GM12878 (cell line): ENCODE measurements around the gene DIS3L2. TPM values are rescaled to one million over a fixed set of nuclear protein-coding genes. Genes with fewer than 3 reads are reported as not detected.

Source experiments
- BACH1 ChIP-seq: fragments of 450-650 bp; IDR thresholded peaks from 2 replicates; pipeline ENCODE4 v1.6.1; 2017; ENCODE audit warnings: mild to moderate bottlenecking, borderline replicate concordance
- CBFB ChIP-seq: IDR thresholded peaks from 2 replicates; pipeline ENCODE4 v1.6.1; 2016; ENCODE audit warnings: antibody characterized with exemption, low read depth
- CBX5 ChIP-seq: sonication (generic); IDR thresholded peaks from 2 replicates; pipeline ENCODE4 v1.6.1; 2016; ENCODE audit warnings: low read depth, moderate library complexity, mild to moderate bottlenecking, inconsistent platforms
- DPF2 ChIP-seq: fragments of 450-650 bp; IDR thresholded peaks from 2 replicates; pipeline ENCODE4 v1.6.1; 2017; ENCODE audit warnings: mild to moderate bottlenecking
- E2F8 ChIP-seq: fragments of 450-650 bp; IDR thresholded peaks from 2 replicates; pipeline ENCODE4 v1.6.1; 2018; ENCODE audit warnings: mild to moderate bottlenecking, low read depth, moderate library complexity; ENCODE audit not compliant: partially characterized antibody
- GATAD2B ChIP-seq: fragments of 450-650 bp; conservative IDR thresholded peaks from 2 replicates; pipeline ENCODE4 v1.6.1; 2017; ENCODE audit warnings: low read depth, mild to moderate bottlenecking, moderate library complexity
- IKZF2 ChIP-seq, 2 experiments: fragments of 450-650 bp; IDR thresholded peaks; 2 replicates each; pipeline ENCODE4 v1.6.1; 2017; ENCODE audit warnings: mild to moderate bottlenecking in 2 of 2, moderate library complexity in 2 of 2
- RELA ChIP-seq: fragments of 450-650 bp; IDR thresholded peaks from 2 replicates; pipeline ENCODE4 v1.8.0; 2014; ENCODE audit warnings: borderline replicate concordance; ENCODE audit not compliant: partially characterized antibody
- SMARCA5 ChIP-seq: fragments of 450-650 bp; IDR thresholded peaks from 2 replicates; pipeline ENCODE4 v1.6.1; 2017; ENCODE audit warnings: mild to moderate bottlenecking
- ZBTB4 ChIP-seq: fragments of 450-650 bp; formaldehyde crosslinking; IDR thresholded peaks from 2 replicates; pipeline ENCODE4 v1.4.0; 2022; ENCODE audit warnings: mild to moderate bottlenecking, moderate library complexity
- ZNF384 ChIP-seq: IDR thresholded peaks from 2 replicates; pipeline ENCODE4 v1.6.1; 2012; ENCODE audit warnings: low read depth, mild to moderate bottlenecking, low read length, improper control_type of control experiment, borderline replicate concordance
- ZNF687 ChIP-seq: fragments of 450-650 bp; IDR thresholded peaks from 2 replicates; pipeline ENCODE4 v1.6.1; 2017; ENCODE audit warnings: mild to moderate bottlenecking, moderate library complexity
- polyA plus RNA-seq, 11 experiments: library from polyadenylated mRNA; depleted of rRNA in 4 of 11; unstranded in 6 of 11; stranded (reverse) in 5 of 11; fragments of >200 nt; fragmentation: Nextera tagmentation in 4 of 11; fragmentation: Illumina TruSeq in 1 of 11; extraction: Ambion mirVana in 4 of 11; extraction: Trizol in 1 of 11; gene quantifications; 1 replicate in 1 of 11; 2 replicates in 10 of 11; pipeline versions ENCODE4 v1.2.1 to v1.2.3, GENCODE V29; 2011 to 2016; ENCODE audit warnings: inconsistent platforms in 2 of 11, missing spikeins in 2 of 11, low read depth in 1 of 11
- total RNA-seq, 4 experiments: library from RNA; depleted of rRNA in 3 of 4; stranded (reverse); fragments of >200 nt in 3 of 4; fragmentation: Illumina TruSeq in 1 of 4; extraction: Trizol in 1 of 4; gene quantifications; 2 replicates each; pipeline versions ENCODE4 v1.2.1 to v1.2.3, GENCODE V29; 2013 to 2021

The DIS3L2 gene
- total and polyA plus RNA-seq, 10 of the 15 experiments (the other 5 are each of a cell fraction or from before 2014, with no cell fraction given): 3.5 to 27.1 (median 16.0) TPM

GRCh38 chr2:232170396-232170795, 208.9 kb downstream of the DIS3L2 start (continued):
- TF ChIP-seq E2F8 (no peak), SMARCA5 (no peak), RELA (no peak), IKZF2 (IDR thresholded peaks at IDR 0.05) (no peak), ZNF687 (no peak), ZNF384 (no peak), DPF2 (no peak), BACH1 (no peak), GATAD2B (no peak), ZBTB4 (CRISPR knock-in tag) (no peak), CBFB (no peak), CBX5 (no peak)
